ENCODE results near the gene MLLT10. TPM values are rescaled to one million over a fixed set of nuclear protein-coding genes. Genes with fewer than 3 reads are reported as not detected.

Gene MLLT10
- total RNA-seq, 1 experiment from 2014 or later: 45.2 TPM

DNA sequence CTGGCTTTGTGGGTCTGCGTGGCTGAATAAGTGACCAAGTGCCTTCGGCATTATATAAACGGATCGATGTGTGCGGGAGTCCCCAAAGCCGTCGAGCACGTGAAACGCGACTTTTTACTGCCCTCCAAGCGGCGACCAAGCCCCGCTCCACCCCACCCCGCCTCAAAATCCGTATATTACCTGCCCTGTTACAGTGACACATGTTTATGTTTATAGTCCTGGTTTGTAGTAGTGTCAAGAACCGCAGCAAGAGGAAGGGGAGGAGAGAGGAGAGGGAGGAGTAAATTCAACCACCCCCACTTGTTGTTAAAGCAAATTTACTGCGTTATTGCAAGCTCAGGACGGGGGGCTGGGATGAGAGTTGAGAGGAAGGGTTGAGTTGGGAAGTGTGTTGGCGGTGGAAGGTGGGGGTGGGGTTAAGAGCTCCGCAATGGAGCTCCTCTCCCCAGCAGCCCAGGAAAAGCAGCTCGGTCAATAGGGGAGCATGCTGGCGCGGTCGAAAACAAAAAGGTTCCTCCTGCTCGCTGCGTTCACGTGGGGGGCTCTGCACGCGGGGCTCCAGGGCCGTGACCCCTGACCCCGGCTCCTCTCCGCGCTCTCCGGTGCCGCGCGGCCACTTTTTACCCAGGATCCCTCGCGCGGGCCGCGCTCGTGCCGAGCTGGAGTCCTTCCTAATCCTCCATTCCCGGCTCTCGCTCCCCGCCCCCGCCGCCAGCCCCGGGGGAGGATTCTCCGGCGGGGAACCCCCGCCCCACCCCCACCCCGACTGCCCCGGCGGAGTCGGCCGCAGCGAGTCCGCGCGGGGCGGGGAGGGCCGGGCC lies 8.5 kb upstream of the MLLT10 start, which contains the start of gene SKIDA1 (continued):
- TF ChIP-seq FOSL1 (IDR thresholded peaks at IDR 0.05; ENCODE audit: low read depth): no peak
- TF ChIP-seq POLR2A (IDR thresholded peaks at IDR 0.05; ENCODE audit: borderline replicate concordance, extremely low read depth, insufficient read depth, insufficient read length): no peak
- TF ChIP-seq ELF1 (IDR thresholded peaks at IDR 0.05; ENCODE audit: borderline replicate concordance, low read depth): no peak
- no peak for TF ChIP-seq RAD21 (IDR thresholded peaks at IDR 0.05; ENCODE audit: low read depth)
- TF ChIP-seq CBX3 (IDR thresholded peaks at IDR 0.05; ENCODE audit: low read depth): no peak

DNA sequence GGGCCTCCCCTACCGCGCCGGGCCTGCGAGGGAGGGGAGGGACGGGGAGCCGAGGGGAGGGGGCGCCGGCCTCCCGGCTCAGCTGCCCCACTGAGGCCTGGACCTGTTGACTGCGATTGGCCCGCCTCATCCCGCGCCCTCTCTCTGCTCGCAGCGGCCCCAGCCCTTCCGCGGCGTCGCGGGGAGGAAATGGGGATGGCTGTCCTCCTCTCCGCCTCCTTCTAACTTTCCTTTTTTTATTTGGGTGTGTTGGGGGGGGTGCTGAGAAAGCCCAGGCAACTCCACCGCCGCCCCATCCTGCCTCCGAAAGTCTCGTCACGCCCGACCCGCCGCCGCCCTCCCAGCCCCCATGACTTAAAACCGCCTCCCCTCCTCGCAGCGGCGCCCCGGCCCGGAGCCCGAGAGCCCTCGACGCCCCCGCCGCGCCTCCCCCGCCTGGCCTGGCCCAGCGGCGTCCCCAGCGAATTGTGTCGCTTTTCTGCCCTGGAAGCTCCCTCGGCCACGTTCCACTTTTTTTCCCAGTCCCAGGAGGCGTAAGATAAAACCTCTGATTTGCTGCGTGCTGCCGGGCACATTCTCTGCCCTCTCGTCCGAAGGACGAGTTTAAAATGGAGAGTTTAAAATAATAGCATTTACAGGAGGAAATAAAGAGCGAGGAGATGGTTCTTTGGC lies 7.7 kb upstream of the MLLT10 start:
- no TSS peak for BruUV-seq (replicated peaks)
- TF ChIP-seq RAD21 (IDR thresholded peaks at IDR 0.05; ENCODE audit: low read depth) (no peak), POLR2AphosphoS5 (IDR thresholded peaks at IDR 0.05; ENCODE audit: low read depth, low read length) (no peak), CEBPB (IDR thresholded peaks at IDR 0.05; ENCODE audit: low read depth) (no peak), ELF1 (IDR thresholded peaks at IDR 0.05; ENCODE audit: borderline replicate concordance, low read depth) (no peak), ZFX (IDR thresholded peaks at IDR 0.05) (peak; percentile 82), FOSL1 (IDR thresholded peaks at IDR 0.05; ENCODE audit: low read depth) (no peak), EGR1 (IDR thresholded peaks at IDR 0.05; ENCODE audit: low read depth) (peak; percentile 78), ZNF274 (IDR thresholded peaks at IDR 0.05; ENCODE audit: low read depth, low read length) (no peak), YY1 (IDR thresholded peaks at IDR 0.05; ENCODE audit: extremely low read depth, insufficient replicate concordance, low read depth, low read length) (no peak), SRF (IDR thresholded peaks at IDR 0.05; ENCODE audit: low read depth) (no peak), EZH2phosphoT487 (IDR thresholded peaks at IDR 0.05; ENCODE audit: borderline replicate concordance) (no peak)
- TF ChIP-seq, protein P1, sequence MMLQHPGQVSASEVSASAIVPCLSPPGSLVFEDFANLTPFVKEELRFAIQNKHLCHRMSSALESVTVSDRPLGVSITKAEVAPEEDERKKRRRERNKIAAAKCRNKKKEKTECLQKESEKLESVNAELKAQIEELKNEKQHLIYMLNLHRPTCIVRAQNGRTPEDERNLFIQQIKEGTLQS (IDR thresholded peaks at IDR 0.05): no peak
- TF ChIP-seq, protein P2, sequence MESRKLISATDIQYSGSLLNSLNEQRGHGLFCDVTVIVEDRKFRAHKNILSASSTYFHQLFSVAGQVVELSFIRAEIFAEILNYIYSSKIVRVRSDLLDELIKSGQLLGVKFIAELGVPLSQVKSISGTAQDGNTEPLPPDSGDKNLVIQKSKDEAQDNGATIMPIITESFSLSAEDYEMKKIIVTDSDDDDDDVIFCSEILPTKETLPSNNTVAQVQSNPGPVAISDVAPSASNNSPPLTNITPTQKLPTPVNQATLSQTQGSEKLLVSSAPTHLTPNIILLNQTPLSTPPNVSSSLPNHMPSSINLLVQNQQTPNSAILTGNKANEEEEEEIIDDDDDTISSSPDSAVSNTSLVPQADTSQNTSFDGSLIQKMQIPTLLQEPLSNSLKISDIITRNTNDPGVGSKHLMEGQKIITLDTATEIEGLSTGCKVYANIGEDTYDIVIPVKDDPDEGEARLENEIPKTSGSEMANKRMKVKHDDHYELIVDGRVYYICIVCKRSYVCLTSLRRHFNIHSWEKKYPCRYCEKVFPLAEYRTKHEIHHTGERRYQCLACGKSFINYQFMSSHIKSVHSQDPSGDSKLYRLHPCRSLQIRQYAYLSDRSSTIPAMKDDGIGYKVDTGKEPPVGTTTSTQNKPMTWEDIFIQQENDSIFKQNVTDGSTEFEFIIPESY (IDR thresholded peaks at IDR 0.05; ENCODE audit: extremely low read depth, insufficient replicate concordance, low read length): no peak
- TF ChIP-seq, protein P3, sequence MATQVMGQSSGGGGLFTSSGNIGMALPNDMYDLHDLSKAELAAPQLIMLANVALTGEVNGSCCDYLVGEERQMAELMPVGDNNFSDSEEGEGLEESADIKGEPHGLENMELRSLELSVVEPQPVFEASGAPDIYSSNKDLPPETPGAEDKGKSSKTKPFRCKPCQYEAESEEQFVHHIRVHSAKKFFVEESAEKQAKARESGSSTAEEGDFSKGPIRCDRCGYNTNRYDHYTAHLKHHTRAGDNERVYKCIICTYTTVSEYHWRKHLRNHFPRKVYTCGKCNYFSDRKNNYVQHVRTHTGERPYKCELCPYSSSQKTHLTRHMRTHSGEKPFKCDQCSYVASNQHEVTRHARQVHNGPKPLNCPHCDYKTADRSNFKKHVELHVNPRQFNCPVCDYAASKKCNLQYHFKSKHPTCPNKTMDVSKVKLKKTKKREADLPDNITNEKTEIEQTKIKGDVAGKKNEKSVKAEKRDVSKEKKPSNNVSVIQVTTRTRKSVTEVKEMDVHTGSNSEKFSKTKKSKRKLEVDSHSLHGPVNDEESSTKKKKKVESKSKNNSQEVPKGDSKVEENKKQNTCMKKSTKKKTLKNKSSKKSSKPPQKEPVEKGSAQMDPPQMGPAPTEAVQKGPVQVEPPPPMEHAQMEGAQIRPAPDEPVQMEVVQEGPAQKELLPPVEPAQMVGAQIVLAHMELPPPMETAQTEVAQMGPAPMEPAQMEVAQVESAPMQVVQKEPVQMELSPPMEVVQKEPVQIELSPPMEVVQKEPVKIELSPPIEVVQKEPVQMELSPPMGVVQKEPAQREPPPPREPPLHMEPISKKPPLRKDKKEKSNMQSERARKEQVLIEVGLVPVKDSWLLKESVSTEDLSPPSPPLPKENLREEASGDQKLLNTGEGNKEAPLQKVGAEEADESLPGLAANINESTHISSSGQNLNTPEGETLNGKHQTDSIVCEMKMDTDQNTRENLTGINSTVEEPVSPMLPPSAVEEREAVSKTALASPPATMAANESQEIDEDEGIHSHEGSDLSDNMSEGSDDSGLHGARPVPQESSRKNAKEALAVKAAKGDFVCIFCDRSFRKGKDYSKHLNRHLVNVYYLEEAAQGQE (IDR thresholded peaks at IDR 0.05; ENCODE audit: low read depth): no peak

More for the DNA sequence above, 7.7 kb upstream of the MLLT10 start:
- Histone ChIP-seq H3K9ac (ENCODE audit: low read length) (peak overlapping the region; percentile 86), H3K79me2 (ENCODE audit: insufficient read depth, low read length) (no peaks in the 10 kb centered on the region), H3K4me2 (ENCODE audit: low read length) (peak overlapping the region; percentile 88), H3K4me1 (ENCODE audit: control insufficient read depth in 1 of 2, insufficient read depth in 2 of 2, low read length in 2 of 2) (peaks cover 16 to 63% of the 10 kb centered on the region in 2 experiments), H3K9me3 (ENCODE audit: control insufficient read depth in 1 of 2, insufficient read depth in 1 of 2, low read depth in 1 of 2, low read length in 2 of 2) (no peaks in the 10 kb centered on the region), H3K27me3 (ENCODE audit: insufficient read depth, low read length) (no peaks in the 10 kb centered on the region), H2AFZ (ENCODE audit: low read depth, low read length, poor library complexity, severe bottlenecking) (no peak overlapping the region), H3K36me3 (ENCODE audit: control insufficient read depth in 1 of 2, insufficient read depth in 2 of 2, low read length in 2 of 2) (no peaks in the 10 kb centered on the region), H3K9me2 (ENCODE audit: insufficient read depth) (no peaks in the 10 kb centered on the region), H4K20me1 (ENCODE audit: insufficient read depth) (no peaks in the 10 kb centered on the region), H3K4me3 (replicated peaks in 1 of 2; ENCODE audit: low read depth in 1 of 2, low read length in 2 of 2) (peak overlapping the region; percentile 52 to 56), H3K27ac (ENCODE audit: low read depth, low read length) (peak overlapping the region; percentile 91)
- DNase-seq (ENCODE audit: low read depth, low spot score) (no peak), ATAC-seq (peak; percentile 66)
- intact Hi-C loops (cut with micrococcal nuclease): loop anchor here (2.0 kb wide), 1 partner anchor 30 kb away; no protein-coding TSS in a partner anchor
- RAD21 ChIA-PET (ENCODE audit: low non-redundant PET in 1 of 2, low total read pairs in 2 of 2, uncharacterized antibody in 2 of 2, unreplicated experiment in 2 of 2): interaction anchor here (1.1 to 1.2 kb wide), 2 partner anchors 30 to 247 kb away, joined by 3 to 5 read pairs; no protein-coding TSS in a partner anchor
- POLR2A ChIA-PET: interaction anchor here (0.7 to 1.6 kb wide), 2 partner anchors 8 to 45 kb away, joined by 3 to 9 read pairs; no protein-coding TSS in a partner anchor
- CTCF ChIA-PET: no interaction called here
